GM23338 (cell line): ENCODE data around the gene TMEM154. TPM values are rescaled to one million over a fixed set of nuclear protein-coding genes. Genes with fewer than 3 reads are reported as not detected.

Experiments
- ATAC-seq: fragments of 200-7000 bp; cut with Tn5 transposase; 3 replicates; pipeline ENCODE4 v1.9.1; 2020
- DNase-seq: peaks from one replicate; pipeline ENCODE4 v3.0.0-alpha.2; 2015; ENCODE audit warnings: low spot score
- H2AFZ ChIP-seq: fragments of 200-600 bp; sonication (generic); 2 replicates; pipeline ENCODE4 v1.8.0; 2016; ENCODE audit warnings: antibody characterized with exemption, mild to moderate bottlenecking, moderate library complexity
- H3F3A ChIP-seq: fragments of 200-600 bp; sonication (generic); replicated peaks from 2 replicates; pipeline ENCODE4 v1.8.0; 2017; ENCODE audit warnings: antibody characterized with exemption, mixed run types, low read depth
- H3K27ac ChIP-seq: fragments of 200-600 bp; sonication (generic); 2 replicates; pipeline ENCODE4 v1.6.1; 2016; ENCODE audit warnings: low read depth
- H3K27me3 ChIP-seq: fragments of 200-600 bp; sonication (generic); 2 replicates; pipeline ENCODE4 v1.8.0; 2016; ENCODE audit warnings: mild to moderate bottlenecking, mixed run types, moderate library complexity; ENCODE audit not compliant: insufficient read depth
- H3K36me3 ChIP-seq: fragments of 200-600 bp; sonication (generic); 2 replicates; pipeline ENCODE4 v1.8.0; 2016; ENCODE audit warnings: mild to moderate bottlenecking; ENCODE audit not compliant: insufficient read depth
- H3K4me1 ChIP-seq: fragments of 200-600 bp; sonication (generic); 2 replicates; pipeline ENCODE4 v1.8.0; 2016; ENCODE audit warnings: mild to moderate bottlenecking, moderate library complexity; ENCODE audit not compliant: insufficient read depth
- H3K4me2 ChIP-seq: fragments of 200-600 bp; sonication (generic); 2 replicates; pipeline ENCODE4 v1.7.1; 2017; ENCODE audit warnings: mixed run types
- H3K4me3 ChIP-seq: fragments of 200-600 bp; sonication (generic); 2 replicates; pipeline ENCODE4 v1.6.1; 2016; ENCODE audit warnings: mixed run types
- H3K79me2 ChIP-seq: fragments of 200-600 bp; sonication (generic); replicated peaks from 2 replicates; pipeline ENCODE4 v1.8.0; 2017; ENCODE audit warnings: mild to moderate bottlenecking; ENCODE audit not compliant: insufficient read depth
- H3K9me2 ChIP-seq: fragments of 200-600 bp; sonication (generic); 2 replicates; pipeline ENCODE4 v1.8.0; 2017; ENCODE audit not compliant: insufficient read depth
- H4K20me1 ChIP-seq: fragments of 200-600 bp; sonication (generic); replicated peaks from 2 replicates; pipeline ENCODE4 v1.8.0; 2017; ENCODE audit warnings: mild to moderate bottlenecking; ENCODE audit not compliant: insufficient read depth
- H3K27ac Mint-ChIP-seq: 2 replicates; pipeline ENCODE4 v1.8.0; 2020; ENCODE audit warnings: inconsistent platforms, mild to moderate bottlenecking, moderate library complexity, mixed read lengths
- H3K27me3 Mint-ChIP-seq: 3 replicates; pipeline ENCODE4 v1.8.0; 2022; ENCODE audit warnings: low read depth, mild to moderate bottlenecking, moderate library complexity, mixed read lengths, inconsistent platforms; ENCODE audit not compliant: insufficient read depth, poor library complexity
- H3K36me3 Mint-ChIP-seq: 3 replicates; pipeline ENCODE4 v1.8.0; 2021; ENCODE audit warnings: low read depth, mild to moderate bottlenecking, inconsistent platforms, moderate library complexity, mixed read lengths
- H3K4me1 Mint-ChIP-seq: 3 replicates; pipeline ENCODE4 v1.8.0; 2020; ENCODE audit warnings: mild to moderate bottlenecking, inconsistent platforms, mixed read lengths
- H3K4me3 Mint-ChIP-seq: 3 replicates; pipeline ENCODE4 v1.8.0; 2021; ENCODE audit warnings: moderate library complexity, mild to moderate bottlenecking, inconsistent platforms, mixed read lengths
- H3K9me3 Mint-ChIP-seq: 3 replicates; pipeline ENCODE4 v1.8.0; 2020; ENCODE audit warnings: moderate library complexity, mild to moderate bottlenecking, inconsistent platforms, mixed read lengths
- CREB1 ChIP-seq: fragments of 250-450 bp; sonication (Bioruptor Pico); IDR thresholded peaks from 2 replicates; pipeline ENCODE4 v1.5.0; 2020; ENCODE audit warnings: low read depth, mild to moderate bottlenecking, moderate library complexity
- CTCF ChIP-seq, 2 experiments: fragments of 200-600 bp in 1 of 2; sonication (generic) in 1 of 2; conservative IDR thresholded peaks; 2 replicates each; pipeline versions ENCODE4 v1.5.1 to v1.6.1; 2016 to 2017; ENCODE audit warnings: antibody characterized with exemption in 2 of 2, low read depth in 2 of 2, mild to moderate bottlenecking in 2 of 2, moderate library complexity in 1 of 2
- EZH2 ChIP-seq: fragments of 200-600 bp; sonication (generic); IDR thresholded peaks from one replicate; pipeline ENCODE4 v1.8.0; 2017; ENCODE audit warnings: antibody characterized with exemption, mild to moderate bottlenecking, low read depth; ENCODE audit not compliant: unreplicated experiment
- EZH2phosphoT487 ChIP-seq: fragments of 200-600 bp; sonication (generic); IDR thresholded peaks from one replicate; pipeline ENCODE4 v1.8.1; 2018; ENCODE audit warnings: antibody characterized with exemption; ENCODE audit not compliant: unreplicated experiment
- JUNB ChIP-seq: IDR thresholded peaks from one replicate; pipeline ENCODE4 v1.6.1; 2016; ENCODE audit warnings: antibody characterized with exemption; ENCODE audit not compliant: unreplicated experiment
- ZNF114 ChIP-seq: fragments of 250-450 bp; sonication (Bioruptor Pico); IDR thresholded peaks from 2 replicates; pipeline ENCODE4 v1.5.0; 2020; ENCODE audit warnings: mild to moderate bottlenecking, moderate library complexity
- ZNF331 ChIP-seq: fragments of 250-450 bp; sonication (Bioruptor Pico); IDR thresholded peaks from 2 replicates; pipeline ENCODE4 v1.5.0; 2020; ENCODE audit warnings: low read depth, mild to moderate bottlenecking, moderate library complexity
- polyA plus RNA-seq: library from polyadenylated mRNA; unstranded; fragments of >200 nt; fragmentation: Nextera tagmentation; extraction: Ambion mirVana; gene quantifications from 2 replicates; pipeline ENCODE4 v1.2.1, GENCODE V29; 2016
- total RNA-seq: library from RNA; depleted of rRNA; stranded (reverse); fragments of >200 nt; shearing (Covaris generic); gene quantifications from 2 replicates; pipeline ENCODE4 v1.2.3, GENCODE V29; 2014
- TF ChIP-seq, protein P1 (sequence below): fragments of 250-450 bp; sonication (Bioruptor Pico); IDR thresholded peaks from 2 replicates; pipeline ENCODE4 v1.5.0; 2020; ENCODE audit warnings: mild to moderate bottlenecking, moderate library complexity
- TF ChIP-seq, protein P2 (sequence below): IDR thresholded peaks from one replicate; pipeline ENCODE4 v1.6.1; 2018; ENCODE audit warnings: antibody characterized with exemption; ENCODE audit not compliant: unreplicated experiment

Gene TMEM154
- total and polyA plus RNA-seq, 2 experiments from 2014 or later: 1.0 to 1.7 TPM

- TF ChIP-seq ZNF114 (CRISPR knock-in tag) (no peak), ZNF331 (no peak)
- TF ChIP-seq, protein P1, sequence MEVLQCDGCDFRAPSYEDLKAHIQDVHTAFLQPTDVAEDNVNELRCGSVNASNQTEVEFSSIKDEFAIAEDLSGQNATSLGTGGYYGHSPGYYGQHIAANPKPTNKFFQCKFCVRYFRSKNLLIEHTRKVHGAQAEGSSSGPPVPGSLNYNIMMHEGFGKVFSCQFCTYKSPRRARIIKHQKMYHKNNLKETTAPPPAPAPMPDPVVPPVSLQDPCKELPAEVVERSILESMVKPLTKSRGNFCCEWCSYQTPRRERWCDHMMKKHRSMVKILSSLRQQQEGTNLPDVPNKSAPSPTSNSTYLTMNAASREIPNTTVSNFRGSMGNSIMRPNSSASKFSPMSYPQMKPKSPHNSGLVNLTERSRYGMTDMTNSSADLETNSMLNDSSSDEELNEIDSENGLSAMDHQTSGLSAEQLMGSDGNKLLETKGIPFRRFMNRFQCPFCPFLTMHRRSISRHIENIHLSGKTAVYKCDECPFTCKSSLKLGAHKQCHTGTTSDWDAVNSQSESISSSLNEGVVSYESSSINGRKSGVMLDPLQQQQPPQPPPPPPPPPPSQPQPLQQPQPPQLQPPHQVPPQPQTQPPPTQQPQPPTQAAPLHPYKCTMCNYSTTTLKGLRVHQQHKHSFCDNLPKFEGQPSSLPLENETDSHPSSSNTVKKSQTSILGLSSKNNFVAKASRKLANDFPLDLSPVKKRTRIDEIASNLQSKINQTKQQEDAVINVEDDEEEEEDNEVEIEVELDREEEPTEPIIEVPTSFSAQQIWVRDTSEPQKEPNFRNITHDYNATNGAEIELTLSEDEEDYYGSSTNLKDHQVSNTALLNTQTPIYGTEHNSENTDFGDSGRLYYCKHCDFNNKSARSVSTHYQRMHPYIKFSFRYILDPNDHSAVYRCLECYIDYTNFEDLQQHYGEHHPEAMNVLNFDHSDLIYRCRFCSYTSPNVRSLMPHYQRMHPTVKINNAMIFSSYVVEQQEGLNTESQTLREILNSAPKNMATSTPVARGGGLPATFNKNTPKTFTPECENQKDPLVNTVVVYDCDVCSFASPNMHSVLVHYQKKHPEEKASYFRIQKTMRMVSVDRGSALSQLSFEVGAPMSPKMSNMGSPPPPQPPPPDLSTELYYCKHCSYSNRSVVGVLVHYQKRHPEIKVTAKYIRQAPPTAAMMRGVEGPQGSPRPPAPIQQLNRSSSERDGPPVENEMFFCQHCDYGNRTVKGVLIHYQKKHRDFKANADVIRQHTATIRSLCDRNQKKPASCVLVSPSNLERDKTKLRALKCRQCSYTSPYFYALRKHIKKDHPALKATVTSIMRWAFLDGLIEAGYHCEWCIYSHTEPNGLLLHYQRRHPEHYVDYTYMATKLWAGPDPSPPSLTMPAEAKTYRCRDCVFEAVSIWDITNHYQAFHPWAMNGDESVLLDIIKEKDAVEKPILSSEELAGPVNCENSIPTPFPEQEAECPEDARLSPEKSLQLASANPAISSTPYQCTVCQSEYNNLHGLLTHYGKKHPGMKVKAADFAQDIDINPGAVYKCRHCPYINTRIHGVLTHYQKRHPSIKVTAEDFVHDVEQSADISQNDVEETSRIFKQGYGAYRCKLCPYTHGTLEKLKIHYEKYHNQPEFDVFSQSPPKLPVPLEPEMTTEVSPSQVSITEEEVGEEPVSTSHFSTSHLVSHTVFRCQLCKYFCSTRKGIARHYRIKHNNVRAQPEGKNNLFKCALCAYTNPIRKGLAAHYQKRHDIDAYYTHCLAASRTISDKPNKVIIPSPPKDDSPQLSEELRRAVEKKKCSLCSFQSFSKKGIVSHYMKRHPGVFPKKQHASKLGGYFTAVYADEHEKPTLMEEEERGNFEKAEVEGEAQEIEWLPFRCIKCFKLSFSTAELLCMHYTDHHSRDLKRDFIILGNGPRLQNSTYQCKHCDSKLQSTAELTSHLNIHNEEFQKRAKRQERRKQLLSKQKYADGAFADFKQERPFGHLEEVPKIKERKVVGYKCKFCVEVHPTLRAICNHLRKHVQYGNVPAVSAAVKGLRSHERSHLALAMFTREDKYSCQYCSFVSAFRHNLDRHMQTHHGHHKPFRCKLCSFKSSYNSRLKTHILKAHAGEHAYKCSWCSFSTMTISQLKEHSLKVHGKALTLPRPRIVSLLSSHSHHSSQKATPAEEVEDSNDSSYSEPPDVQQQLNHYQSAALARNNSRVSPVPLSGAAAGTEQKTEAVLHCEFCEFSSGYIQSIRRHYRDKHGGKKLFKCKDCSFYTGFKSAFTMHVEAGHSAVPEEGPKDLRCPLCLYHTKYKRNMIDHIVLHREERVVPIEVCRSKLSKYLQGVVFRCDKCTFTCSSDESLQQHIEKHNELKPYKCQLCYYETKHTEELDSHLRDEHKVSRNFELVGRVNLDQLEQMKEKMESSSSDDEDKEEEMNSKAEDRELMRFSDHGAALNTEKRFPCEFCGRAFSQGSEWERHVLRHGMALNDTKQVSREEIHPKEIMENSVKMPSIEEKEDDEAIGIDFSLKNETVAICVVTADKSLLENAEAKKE (CRISPR knock-in tag): no peak
These were observed 19.3 kb downstream of the TMEM154 start (continued) for GRCh38 chr4:152660526-152660925.

GRCh38 chr4:152659806-152660205 lies 20.0 kb downstream of the TMEM154 start:
- no peaks in the 10 kb centered on the region for H3K79me2 ChIP-seq
- H3K27ac ChIP-seq: no peak overlapping the region
- H4K20me1 ChIP-seq: no peaks in the 10 kb centered on the region
- Mint-ChIP-seq H3K36me3 (peaks cover 12% of the 10 kb centered on the region; the same call in 2 of the 3 replicates), H3K27me3 (no peaks in the 10 kb centered on the region), H3K9me3 (peaks cover 20% of the 10 kb centered on the region), H3K4me3 (no peak overlapping the region), H3K4me1 (peaks cover 6% of the 10 kb centered on the region), H3K27ac (no peak overlapping the region)
- H3K27me3 ChIP-seq: no peaks in the 10 kb centered on the region
- no peak for TF ChIP-seq EZH2phosphoT487
- ATAC-seq (no peak), DNase-seq (no peak)
- no peak overlapping the region for H3K4me3 ChIP-seq
- no peaks in the 10 kb centered on the region for H3K9me2 ChIP-seq
- peaks cover 11% of the 10 kb centered on the region for H3K4me1 ChIP-seq
- H3K4me2 ChIP-seq: no peak overlapping the region
- no peaks in the 10 kb centered on the region for H3F3A ChIP-seq
- no peaks in the 10 kb centered on the region for H3K36me3 ChIP-seq
- H2AFZ ChIP-seq: no peak overlapping the region

- no peaks in the 10 kb centered on the region for H3F3A ChIP-seq
- H3K27ac ChIP-seq: no peak overlapping the region
- H3K9me2 ChIP-seq: no peaks in the 10 kb centered on the region
- no peak for ATAC-seq
- Mint-ChIP-seq H3K36me3 (peaks cover 12% of the 10 kb centered on the region; the same call in 2 of the 3 replicates), H3K27me3 (no peaks in the 10 kb centered on the region), H3K4me1 (peaks cover 6% of the 10 kb centered on the region), H3K27ac (no peak overlapping the region), H3K9me3 (peaks cover 20% of the 10 kb centered on the region), H3K4me3 (no peak overlapping the region)
- no peak overlapping the region for H3K4me3 ChIP-seq
- H4K20me1 ChIP-seq: no peaks in the 10 kb centered on the region
- H3K27me3 ChIP-seq: no peaks in the 10 kb centered on the region
- peaks cover 8% of the 10 kb centered on the region; the same call in 1 of the 2 replicates for H3K4me1 ChIP-seq
- no peaks in the 10 kb centered on the region for H3K36me3 ChIP-seq
- no peak overlapping the region for H2AFZ ChIP-seq
- H3K4me2 ChIP-seq: no peak overlapping the region
- DNase-seq: no peak
- H3K79me2 ChIP-seq: no peaks in the 10 kb centered on the region
- TF ChIP-seq CTCF (conservative IDR thresholded peaks at IDR 0.05; ENCODE audit: low read depth in 2 of 2) (no peak), ZNF331 (no peak), JUNB (no peak), EZH2 (no peak), CREB1 (CRISPR knock-in tag) (no peak), ZNF114 (CRISPR knock-in tag) (no peak), EZH2phosphoT487 (no peak)
- TF ChIP-seq, protein P2, sequence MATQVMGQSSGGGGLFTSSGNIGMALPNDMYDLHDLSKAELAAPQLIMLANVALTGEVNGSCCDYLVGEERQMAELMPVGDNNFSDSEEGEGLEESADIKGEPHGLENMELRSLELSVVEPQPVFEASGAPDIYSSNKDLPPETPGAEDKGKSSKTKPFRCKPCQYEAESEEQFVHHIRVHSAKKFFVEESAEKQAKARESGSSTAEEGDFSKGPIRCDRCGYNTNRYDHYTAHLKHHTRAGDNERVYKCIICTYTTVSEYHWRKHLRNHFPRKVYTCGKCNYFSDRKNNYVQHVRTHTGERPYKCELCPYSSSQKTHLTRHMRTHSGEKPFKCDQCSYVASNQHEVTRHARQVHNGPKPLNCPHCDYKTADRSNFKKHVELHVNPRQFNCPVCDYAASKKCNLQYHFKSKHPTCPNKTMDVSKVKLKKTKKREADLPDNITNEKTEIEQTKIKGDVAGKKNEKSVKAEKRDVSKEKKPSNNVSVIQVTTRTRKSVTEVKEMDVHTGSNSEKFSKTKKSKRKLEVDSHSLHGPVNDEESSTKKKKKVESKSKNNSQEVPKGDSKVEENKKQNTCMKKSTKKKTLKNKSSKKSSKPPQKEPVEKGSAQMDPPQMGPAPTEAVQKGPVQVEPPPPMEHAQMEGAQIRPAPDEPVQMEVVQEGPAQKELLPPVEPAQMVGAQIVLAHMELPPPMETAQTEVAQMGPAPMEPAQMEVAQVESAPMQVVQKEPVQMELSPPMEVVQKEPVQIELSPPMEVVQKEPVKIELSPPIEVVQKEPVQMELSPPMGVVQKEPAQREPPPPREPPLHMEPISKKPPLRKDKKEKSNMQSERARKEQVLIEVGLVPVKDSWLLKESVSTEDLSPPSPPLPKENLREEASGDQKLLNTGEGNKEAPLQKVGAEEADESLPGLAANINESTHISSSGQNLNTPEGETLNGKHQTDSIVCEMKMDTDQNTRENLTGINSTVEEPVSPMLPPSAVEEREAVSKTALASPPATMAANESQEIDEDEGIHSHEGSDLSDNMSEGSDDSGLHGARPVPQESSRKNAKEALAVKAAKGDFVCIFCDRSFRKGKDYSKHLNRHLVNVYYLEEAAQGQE: no peak
These were observed 22.1 kb downstream of the TMEM154 start for GRCh38 chr4:152657657-152658056.
